GM19328 (cell line): Measurements from ENCODE around the gene ZNF157.

ENCODE experiments used
- ATAC-seq: cut with Tn5 transposase; IDR thresholded peaks from one replicate; pipeline ENCODE4 v1.9.1; 2021; ENCODE audit warnings: mild to moderate bottlenecking, moderate library complexity; ENCODE audit not compliant: unreplicated experiment

ZNF157 gene

GRCh38 chrX:47446431-47446830 is 76.1 kb downstream of the ZNF157 start:
- ATAC-seq = no peak

DNA sequence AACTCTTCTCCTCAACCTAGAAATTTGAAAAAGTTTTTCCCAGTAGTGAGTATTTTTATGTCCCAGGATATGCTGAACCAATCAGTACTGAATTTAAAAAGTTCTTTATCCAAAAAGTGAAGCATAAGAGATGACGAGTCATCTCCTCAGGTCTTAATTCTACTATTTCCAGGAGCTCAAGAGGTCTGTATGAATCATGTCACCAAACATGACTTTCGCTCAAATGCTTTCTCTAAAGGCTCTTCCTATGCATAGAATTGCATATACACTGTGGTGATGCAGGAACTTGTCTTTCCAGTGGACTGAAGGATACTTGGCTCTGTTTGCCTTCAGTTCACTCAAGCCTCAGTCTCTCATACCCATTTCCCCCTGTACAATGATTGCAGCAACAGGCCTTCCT is 76.6 kb downstream of the ZNF157 start:
- no peak for ATAC-seq

GRCh38 chrX:47447607-47448006 is 77.2 kb downstream of the ZNF157 start:
- ATAC-seq = no peak

DNA sequence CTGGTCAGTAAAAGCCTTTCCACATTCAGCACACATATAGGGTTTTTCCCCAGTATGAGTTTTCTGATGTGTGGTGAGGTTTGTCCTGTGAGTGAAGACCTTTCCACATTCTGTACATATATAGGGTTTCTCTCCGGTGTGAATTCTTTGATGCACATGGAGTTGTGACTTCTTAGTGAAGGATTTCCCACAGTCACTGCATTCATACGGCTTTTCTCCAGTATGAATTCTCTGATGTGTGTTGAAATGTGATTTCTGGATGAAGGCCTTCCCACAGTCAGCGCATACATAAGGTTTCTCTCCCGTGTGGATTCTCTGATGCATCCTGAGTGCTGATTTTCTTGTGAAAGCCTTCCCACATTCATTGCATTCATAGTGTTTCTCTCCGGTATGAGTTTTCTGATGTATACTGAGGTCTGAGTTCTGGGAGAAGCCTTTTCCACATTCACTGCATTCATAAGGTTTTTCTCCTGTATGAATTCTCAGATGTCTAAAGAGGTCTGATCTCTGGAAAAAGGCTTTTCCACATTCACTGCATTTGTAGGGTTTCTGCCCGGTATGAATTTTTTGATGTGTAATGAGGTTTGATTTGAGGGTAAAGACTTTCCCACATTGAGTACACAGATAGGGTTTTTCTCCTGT is 77.9 kb downstream of the ZNF157 start:
- no peak for ATAC-seq

GRCh38 chrX:47452112-47452511 is 81.7 kb downstream of the ZNF157 start:
- no peak for ATAC-seq

GRCh38 chrX:47456080-47456479 is 85.7 kb downstream of the ZNF157 start:
- ATAC-seq = no peak

DNA sequence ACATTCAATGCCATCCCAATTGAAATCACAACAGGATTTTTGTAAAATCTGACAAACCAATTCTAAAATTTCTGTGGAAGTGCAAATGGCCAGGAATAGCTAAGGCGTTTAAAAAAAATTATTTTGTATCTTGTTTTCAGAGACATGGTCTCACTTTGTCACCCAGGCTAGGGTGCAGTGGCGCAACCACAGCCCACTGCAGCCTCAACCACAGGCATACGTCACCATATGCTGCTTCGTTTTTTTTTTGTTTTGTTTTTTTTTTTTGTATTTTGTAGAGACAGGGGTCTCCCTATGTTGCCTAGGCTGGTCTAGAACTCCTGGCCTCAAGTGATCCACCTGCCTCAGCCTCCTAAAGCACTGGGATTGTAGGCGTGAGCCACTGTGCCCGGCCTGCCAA is 88.2 kb downstream of the ZNF157 start:
- no peak for ATAC-seq

GRCh38 chrX:47460561-47460960 is 90.2 kb downstream of the ZNF157 start:
- ATAC-seq = no peak
